Activated naive CD4-positive, alpha-beta T cell treated with anti-CD3 and anti-CD28 coated beads, Interleukin-2, amount 50 U/mL, for 72 hours (primary cell): ENCODE data around the gene ILF3. TPM values are rescaled to one million over a fixed set of nuclear protein-coding genes. Genes with fewer than 3 reads are reported as not detected.

Experiments
- ATAC-seq, 2 donors: fragments of 150-1000 bp; cut with Tn5 transposase; 2 replicates each; pipeline ENCODE4 v1.10.0; 2021; ENCODE audit warnings: mild to moderate bottlenecking in 2 of 2, moderate library complexity in 2 of 2
- DNase-seq, 2 donors: peaks; one replicate each; pipeline ENCODE4 v3.0.0; 2021 to 2022; ENCODE audit warnings: low spot score in 2 of 2
- H3K27ac Mint-ChIP-seq, 2 donors: one replicate each; pipeline ENCODE4 v1.8.0; 2022; ENCODE audit warnings: mild to moderate bottlenecking in 2 of 2, mixed read lengths in 2 of 2
- H3K36me3 Mint-ChIP-seq, 2 donors: one replicate each; pipeline ENCODE4 v1.8.0; 2022; ENCODE audit warnings: mixed read lengths in 2 of 2
- H3K9me3 Mint-ChIP-seq, 2 donors: one replicate each; pipeline ENCODE4 v1.8.0; 2022; ENCODE audit warnings: mixed read lengths in 2 of 2
- total RNA-seq, 2 donors: library from RNA; stranded (reverse); gene quantifications; one replicate each; pipeline ENCODE4 v1.2.3, GENCODE V29; 2022

Gene ILF3
- total RNA-seq, 2 donors from 2014 or later, result 372 to 377 TPM

GRCh38 chr19:10636304-10636972, 17.7 kb upstream of the ILF3 start:
- no peaks in the 10 kb centered on the region for H3K9me3 Mint-ChIP-seq
- DNase-seq (no peak), ATAC-seq (no peak)
- peaks cover 6 to 19% of the 10 kb centered on the region in 2 donors for H3K36me3 Mint-ChIP-seq
- peak overlapping the region in 1 of 2 donors; percentile 52 for H3K27ac Mint-ChIP-seq

- H3K36me3 Mint-ChIP-seq, result peaks cover 6 to 19% of the 10 kb centered on the region in 2 donors
- H3K9me3 Mint-ChIP-seq, result no peaks in the 10 kb centered on the region
- H3K27ac Mint-ChIP-seq, result peak overlapping the region; percentile 45 to 92
- no peak for DNase-seq
- no peak for ATAC-seq
These were observed 16.3 kb upstream of the ILF3 start for GRCh38 chr19:10637894-10638293.

- Mint-ChIP-seq H3K36me3 (peaks cover 6 to 19% of the 10 kb centered on the region in 2 donors), H3K27ac (no peak overlapping the region), H3K9me3 (no peaks in the 10 kb centered on the region)
- ATAC-seq, result no peak
- no peak for DNase-seq
These were observed 14.3 kb upstream of the ILF3 start for GRCh38 chr19:10639836-10640235.

- ATAC-seq (no peak), DNase-seq (no peak)
- Mint-ChIP-seq H3K27ac (peak overlapping the region; percentile 72 to 86), H3K36me3 (peaks cover 6 to 13% of the 10 kb centered on the region in 2 donors), H3K9me3 (no peaks in the 10 kb centered on the region)
These were observed 13.8 kb upstream of the ILF3 start for GRCh38 chr19:10640361-10640760.

DNA sequence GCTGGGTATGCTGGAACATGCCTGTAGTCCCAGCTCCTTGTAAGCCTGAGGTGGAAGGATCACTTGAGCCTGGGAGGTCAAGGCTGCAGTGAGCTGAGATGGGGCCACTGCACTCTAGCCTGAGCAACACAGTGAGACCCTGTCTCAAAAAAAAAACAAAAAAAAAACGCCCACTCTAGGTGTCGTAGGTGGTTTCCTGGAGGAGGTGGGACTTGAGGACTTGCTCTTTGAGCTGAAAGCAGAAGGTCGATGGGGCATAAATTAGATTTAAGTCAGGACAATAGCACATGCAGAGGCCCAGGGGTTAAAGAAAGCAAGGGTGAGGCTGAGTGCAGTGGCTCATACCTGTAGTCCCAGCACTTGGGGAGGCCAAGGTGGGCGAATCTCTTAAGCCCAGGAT, 12.9 kb upstream of the ILF3 start:
- Mint-ChIP-seq H3K36me3 (peaks cover 6 to 8% of the 10 kb centered on the region in 2 donors), H3K27ac (peak overlapping the region; percentile 72 to 86), H3K9me3 (no peaks in the 10 kb centered on the region)
- ATAC-seq, result no peak
- DNase-seq, result no peak

- Mint-ChIP-seq H3K27ac (peak overlapping the region; percentile 19 to 55), H3K9me3 (no peaks in the 10 kb centered on the region), H3K36me3 (no peaks in the 10 kb centered on the region)
- ATAC-seq, result no peak
- DNase-seq, result no peak
These were observed 11.5 kb upstream of the ILF3 start for GRCh38 chr19:10642473-10643171.

- no peak for DNase-seq
- Mint-ChIP-seq H3K9me3 (no peaks in the 10 kb centered on the region), H3K36me3 (no peaks in the 10 kb centered on the region), H3K27ac (peak overlapping the region; percentile 24 to 55)
- ATAC-seq, result peak in 1 of 2 donors; percentile 22
These were observed 10.8 kb upstream of the ILF3 start for GRCh38 chr19:10643172-10643967.

GRCh38 chr19:10643968-10644259, 10.2 kb upstream of the ILF3 start:
- DNase-seq, result no peak
- H3K27ac Mint-ChIP-seq, result peak overlapping the region in 1 of 2 donors; percentile 55
- ATAC-seq, result no peak
- no peaks in the 10 kb centered on the region for H3K9me3 Mint-ChIP-seq
- no peaks in the 10 kb centered on the region for H3K36me3 Mint-ChIP-seq

DNA sequence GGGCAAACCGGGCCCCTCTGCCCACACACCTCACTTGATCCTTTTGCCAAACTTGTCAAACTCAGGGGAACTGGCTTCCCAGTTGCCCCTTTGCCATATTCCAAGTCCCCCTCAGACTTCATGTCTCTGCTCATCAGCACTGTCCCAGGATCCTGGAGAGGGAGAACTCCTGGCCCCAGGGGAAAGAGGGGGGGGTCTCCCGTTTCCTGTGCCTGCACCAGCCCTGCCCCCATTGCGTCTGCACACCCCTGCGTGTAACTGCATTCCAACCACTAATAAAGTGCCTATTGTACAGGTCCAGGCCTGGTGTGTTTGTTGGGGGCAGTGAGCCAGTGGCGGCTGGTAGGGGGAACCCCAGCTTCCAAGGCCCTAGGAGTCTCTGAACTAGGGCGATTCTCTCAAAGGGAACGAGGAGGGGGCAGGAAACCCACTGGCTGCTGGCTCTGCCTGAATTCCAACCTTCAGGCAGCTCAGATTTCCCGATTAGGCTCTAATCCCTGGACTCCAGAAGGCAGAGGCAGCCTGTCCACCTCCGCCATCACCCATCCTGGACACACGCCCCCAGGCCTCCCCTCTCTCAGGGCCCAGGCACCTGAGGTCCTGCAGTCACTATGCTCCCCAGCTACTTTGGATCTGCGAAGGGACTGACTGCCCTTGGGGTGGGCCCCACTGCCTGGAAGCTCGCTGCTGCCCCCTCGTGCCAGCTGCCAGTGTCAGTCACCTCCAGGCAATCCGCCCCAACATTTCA, 9.7 kb upstream of the ILF3 start:
- no peaks in the 10 kb centered on the region for H3K36me3 Mint-ChIP-seq
- DNase-seq, result peak; percentile 73 to 84
- H3K27ac Mint-ChIP-seq, result peak overlapping the region in 1 of 2 donors; percentile 22
- peak; percentile 84 to 86 for ATAC-seq
- no peaks in the 10 kb centered on the region for H3K9me3 Mint-ChIP-seq

DNA sequence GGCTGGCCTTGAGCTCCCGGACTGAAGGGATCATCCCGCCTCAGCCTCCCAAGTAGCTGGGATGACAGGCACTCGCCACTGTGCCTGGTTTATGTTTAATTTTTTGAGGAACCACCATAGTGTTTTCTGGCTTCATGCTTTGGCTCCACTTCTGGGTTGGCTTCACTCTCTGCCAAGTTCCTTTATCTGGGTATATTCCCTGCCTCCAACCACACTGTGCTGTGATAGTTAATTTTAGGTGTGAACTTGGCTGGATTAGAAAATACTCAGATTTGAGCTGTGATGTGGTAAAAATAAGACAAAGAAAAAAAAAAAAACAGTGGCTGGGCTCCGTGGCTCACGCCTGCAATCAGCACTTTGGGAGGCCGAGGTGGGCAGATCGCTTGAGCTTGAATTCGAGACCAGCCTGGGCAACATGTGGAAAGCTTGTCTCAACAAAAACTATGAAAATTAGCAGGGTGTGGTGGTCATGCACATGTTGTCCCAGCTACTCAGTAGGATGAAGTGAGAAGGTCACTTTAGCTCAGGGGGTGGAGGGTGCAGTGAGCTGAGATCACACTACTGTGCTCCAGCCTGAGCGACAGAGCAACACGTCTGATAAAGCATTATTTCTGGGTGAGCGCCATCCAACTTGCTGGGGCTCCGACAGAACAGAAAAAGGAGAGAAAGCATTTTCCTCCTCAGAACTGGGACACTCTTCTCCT, 7.5 kb upstream of the ILF3 start:
- H3K9me3 Mint-ChIP-seq, result no peaks in the 10 kb centered on the region
- no peak overlapping the region for H3K27ac Mint-ChIP-seq
- ATAC-seq, result no peak
- H3K36me3 Mint-ChIP-seq, result no peaks in the 10 kb centered on the region
- DNase-seq, result no peak

- ATAC-seq (peak; percentile 17 to 18), DNase-seq (no peak)
- H3K36me3 Mint-ChIP-seq, result peaks cover 7 to 9% of the 10 kb centered on the region in 2 donors
These were observed 5.8 kb upstream of the ILF3 start for GRCh38 chr19:10648360-10648759.

GRCh38 chr19:10651851-10652250, 2.3 kb upstream of the ILF3 start:
- ATAC-seq (no peak), DNase-seq (no peak)
- Mint-ChIP-seq H3K9me3 (no peaks in the 10 kb centered on the region), H3K27ac (peak overlapping the region; percentile 9 to 58), H3K36me3 (peaks cover 25 to 29% of the 10 kb centered on the region in 2 donors)

More at GRCh38 chr19:10648360-10648759, 5.8 kb upstream of the ILF3 start:
- Mint-ChIP-seq H3K9me3 (no peaks in the 10 kb centered on the region), H3K27ac (peak overlapping the region; percentile 0 to 16)

DNA sequence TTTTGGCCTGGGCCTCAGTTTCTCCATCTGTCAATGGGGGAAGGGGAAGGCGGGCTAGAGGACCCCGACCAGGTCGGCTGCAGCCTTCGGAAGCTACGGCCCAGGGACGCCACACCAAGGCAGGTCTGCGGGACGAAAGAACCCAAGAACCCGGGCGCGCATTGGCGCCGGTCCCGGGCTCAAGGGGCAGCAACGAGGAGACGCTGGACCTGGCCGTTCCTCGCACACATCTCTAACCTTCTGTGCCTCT, 739 bp upstream of the ILF3 start:
- no peaks in the 10 kb centered on the region for H3K9me3 Mint-ChIP-seq
- DNase-seq (no peak), ATAC-seq (no peak)
- peak overlapping the region; percentile 98 to 100 for H3K27ac Mint-ChIP-seq
- peaks cover 25 to 35% of the 10 kb centered on the region in 2 donors for H3K36me3 Mint-ChIP-seq

DNA sequence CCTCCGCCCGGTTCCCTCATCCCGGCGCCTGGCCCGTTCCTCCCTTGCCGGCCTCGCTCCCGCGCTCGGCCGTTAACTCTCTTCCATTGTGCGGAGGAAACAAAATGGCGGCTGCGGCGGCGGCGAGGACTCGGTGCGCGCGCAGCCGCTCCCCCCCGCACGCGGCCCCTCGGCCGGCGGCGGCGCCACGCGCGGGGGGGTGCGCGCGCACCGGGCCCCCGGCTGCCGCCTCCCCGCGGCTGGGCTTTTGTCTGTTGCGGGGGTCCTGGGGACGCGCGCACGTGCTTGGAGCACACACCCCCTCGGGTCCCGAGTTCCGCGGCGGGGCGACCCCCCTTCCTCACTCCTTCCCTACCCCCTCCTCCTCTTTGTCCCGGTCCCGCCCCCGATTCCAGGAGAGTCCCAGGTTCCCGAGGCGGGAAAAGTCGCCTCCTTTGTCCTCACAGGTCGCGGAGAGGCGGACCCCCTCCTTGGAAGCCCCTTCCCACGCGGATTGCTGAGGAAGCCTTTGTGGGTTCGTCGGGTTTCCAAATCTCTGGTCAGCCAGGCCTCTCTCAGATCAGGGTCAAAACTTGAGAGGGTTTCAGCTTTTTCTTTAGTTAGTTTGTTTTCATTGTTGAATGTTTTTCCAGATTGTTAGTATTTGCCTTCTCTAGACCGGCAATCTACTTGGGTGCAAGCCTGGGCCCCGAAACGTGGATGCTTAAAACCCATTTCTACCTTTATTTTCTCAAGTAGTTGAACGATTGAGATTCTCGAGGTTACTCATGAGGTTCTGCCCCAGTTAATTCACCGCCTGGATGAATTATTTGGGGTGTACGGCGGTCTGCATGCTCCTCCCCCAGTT, 687 bp downstream of the ILF3 start:
- ATAC-seq, result peak; percentile 8 to 30
- DNase-seq, result peak; percentile 63 to 68
- H3K36me3 Mint-ChIP-seq, result peaks cover 25 to 37% of the 10 kb centered on the region in 2 donors
- H3K9me3 Mint-ChIP-seq, result no peaks in the 10 kb centered on the region
- H3K27ac Mint-ChIP-seq, result peak overlapping the region; percentile 99 to 100

DNA sequence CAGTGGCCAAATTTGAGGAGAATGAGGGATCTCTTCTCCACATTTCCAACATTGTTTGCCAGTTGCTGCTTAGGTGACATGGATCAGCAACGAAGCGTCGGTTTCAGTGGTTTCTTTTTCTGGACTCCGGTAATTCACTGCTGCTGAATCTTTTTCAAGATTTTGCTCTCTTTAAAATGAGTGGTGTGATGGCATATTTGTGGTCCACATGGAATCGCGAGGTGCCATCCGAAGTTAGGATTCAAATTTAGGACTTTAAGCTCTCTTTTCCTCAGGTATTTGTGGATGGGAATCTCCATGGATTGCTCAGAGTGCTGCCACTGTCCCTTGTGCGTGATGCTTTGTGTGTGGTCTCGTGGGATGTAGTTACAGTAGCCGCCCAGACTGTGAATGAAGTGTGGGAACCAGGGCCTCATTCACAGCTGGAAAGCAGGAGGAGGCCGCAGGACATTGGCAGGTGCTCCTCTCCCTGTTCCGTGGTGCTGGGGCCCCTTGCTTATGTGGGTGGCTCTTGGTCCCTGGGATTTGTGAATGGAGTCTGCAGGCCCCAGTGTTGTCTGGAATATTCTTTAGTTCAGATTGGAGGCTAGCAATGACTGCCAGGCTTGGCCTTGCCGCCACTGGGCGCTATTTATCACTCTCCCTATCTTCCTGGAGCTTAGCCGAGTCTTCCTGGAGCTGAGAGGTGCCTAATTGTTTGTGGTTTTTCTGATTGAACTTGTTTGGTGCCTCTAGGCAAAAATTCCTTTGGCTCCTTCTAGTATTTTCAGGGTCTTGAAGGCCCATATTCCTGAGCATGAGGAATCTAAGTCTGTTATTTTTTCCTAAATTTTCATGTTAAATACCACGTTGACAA, 1.5 kb downstream of the ILF3 start:
- ATAC-seq (no peak), DNase-seq (no peak)
- Mint-ChIP-seq H3K27ac (peak overlapping the region; percentile 99 to 100), H3K36me3 (peaks cover 25 to 43% of the 10 kb centered on the region in 2 donors), H3K9me3 (no peaks in the 10 kb centered on the region)
